Metanephros (tissue), 1 donor: ENCODE measurements around the gene CCL15. TPM values are rescaled to one million over a fixed set of nuclear protein-coding genes. Genes with fewer than 3 reads are reported as not detected.

Experiments
- total RNA-seq: library from RNA; depleted of rRNA; stranded (reverse); fragments of >200 nt; gene quantifications from one replicate; pipeline ENCODE4 v1.2.3, GENCODE V29; 2014

CCL15 gene
- 1.2 TPM for total RNA-seq

GRCh38 chr17:36001110-36001771 lies at the start of gene CCL15:
Gene CCL15, minus strand, starts transcription at chr17:36001553. Its CDS starts 61 bp downstream, at chr17:36001492.

GRCh38 chr17:36017799-36018198 lies 16.4 kb upstream of the CCL15 start, which contains the start of gene CCL23:
Gene CCL23, minus strand, starts transcription at chr17:36017972. Its CDS starts 75 bp downstream, at chr17:36017897.

GRCh38 chr17:35986643-35987042 lies 14.7 kb downstream of the CCL15 start, which contains the start of gene CCL14:
Gene CCL14, minus strand, starts transcription at chr17:35986729. Its CDS starts 80 bp downstream, at chr17:35986649.

GRCh38 chr17:35981246-35981645 lies 20.1 kb downstream of the CCL15 start, which contains the start of gene CCL16:
Gene CCL16, minus strand, starts transcription at chr17:35981497. Its CDS starts 77 bp downstream, at chr17:35981420.

Other genes starting within 250 kb of the CCL15 start
- 0.06 TPM for gene GAS2L2, start 248.3 kb downstream of the CCL15 start, total RNA-seq
- gene C17orf50, start 240.7 kb downstream of the CCL15 start, total RNA-seq: not detected
- gene MMP28, start 205.9 kb downstream of the CCL15 start, total RNA-seq: 4.0 TPM
- 92.2 TPM for gene TAF15, start 192.1 kb downstream of the CCL15 start, total RNA-seq
- not detected for gene HEATR9, start 132.7 kb downstream of the CCL15 start, total RNA-seq
- 2.2 TPM for gene CCL5, start 121.2 kb downstream of the CCL15 start, total RNA-seq
- gene RDM1, start 70.8 kb downstream of the CCL15 start, total RNA-seq: 0.93 TPM
- gene LYZL6, start 57.8 kb downstream of the CCL15 start, total RNA-seq: not detected
- not detected for gene CCL16, start 20.1 kb downstream of the CCL15 start, total RNA-seq
- gene CCL14, start 14.8 kb downstream of the CCL15 start, total RNA-seq: 6.8 TPM
- 0.35 TPM for gene CCL23, start 16.4 kb upstream of the CCL15 start, total RNA-seq
- gene CCL18, start 62.7 kb upstream of the CCL15 start, total RNA-seq: not detected
- gene CCL3, start 88.6 kb upstream of the CCL15 start, total RNA-seq: 5.2 TPM
- gene CCL4, start 102.3 kb upstream of the CCL15 start, total RNA-seq: 6.0 TPM
- 4.0 TPM for gene TBC1D3B, start 175.1 kb upstream of the CCL15 start, total RNA-seq
- 1.9 TPM for gene CCL3L1, start 195.2 kb upstream of the CCL15 start, total RNA-seq
- 9.3 TPM for gene CCL4L2, start 209.5 kb upstream of the CCL15 start, total RNA-seq